SU-DHL-6 (cell line): ENCODE data around the gene PRKAG1.

Experiments
- H2AFZ ChIP-seq: fragments of 200-600 bp; sonication (generic); 2 replicates; pipeline ENCODE4 v1.6.1; 2014; ENCODE audit warnings: low read depth, mild to moderate bottlenecking, moderate library complexity, mixed read lengths, antibody characterized with exemption, low read length; ENCODE audit not compliant: severe bottlenecking
- H3F3A ChIP-seq: fragments of 200-600 bp; shearing (Covaris generic); 2 replicates; pipeline ENCODE4 v1.6.0; 2016; ENCODE audit warnings: antibody characterized with exemption, mild to moderate bottlenecking; ENCODE audit not compliant: insufficient read depth
- H3K27ac ChIP-seq: fragments of 200-600 bp; sonication (generic); 2 replicates; pipeline ENCODE4 v1.5.1; 2016; ENCODE audit warnings: low read depth, mild to moderate bottlenecking, low read length, moderate library complexity, mixed read lengths
- H3K27me3 ChIP-seq: fragments of 200-600 bp; sonication (generic), shearing (Covaris generic); 2 replicates; pipeline ENCODE4 v1.6.0; 2014; ENCODE audit warnings: mild to moderate bottlenecking, low read length
- H3K36me3 ChIP-seq: fragments of 200-600 bp; sonication (generic); 2 replicates; pipeline ENCODE4 v1.6.1; 2014; ENCODE audit warnings: mild to moderate bottlenecking, low read length, mixed read lengths
- H3K4me2 ChIP-seq: fragments of 300-600, 200-600 bp; shearing (Covaris generic), sonication (generic); 2 replicates; pipeline ENCODE4 v1.6.0; 2014; ENCODE audit warnings: low read length, low read depth, mild to moderate bottlenecking; ENCODE audit not compliant: poor library complexity, severe bottlenecking
- H3K4me3 ChIP-seq: fragments of 200-600 bp; sonication (generic); 2 replicates; pipeline ENCODE4 v1.5.1; 2014; ENCODE audit warnings: antibody characterized with exemption, low read length, mild to moderate bottlenecking, mixed read lengths; ENCODE audit not compliant: insufficient read depth, poor library complexity, severe bottlenecking
- H3K79me2 ChIP-seq: fragments of 200-600 bp; sonication (generic); 2 replicates; pipeline ENCODE4 v1.6.1; 2014; ENCODE audit warnings: mild to moderate bottlenecking, low read length, moderate library complexity; ENCODE audit not compliant: insufficient read depth
- H3K9ac ChIP-seq: fragments of 200-600 bp; sonication (generic); 2 replicates; pipeline ENCODE4 v1.7.0; 2014; ENCODE audit warnings: mild to moderate bottlenecking, low read length
- H3K9me2 ChIP-seq: fragments of 200-600 bp; sonication (generic); replicated peaks from 2 replicates; pipeline ENCODE4 v1.6.1; 2014; ENCODE audit warnings: low read length; ENCODE audit not compliant: insufficient read depth
- H3K9me3 ChIP-seq: fragments of 200-600 bp; sonication (generic); 2 replicates; pipeline ENCODE4 v1.6.1; 2014; ENCODE audit warnings: low read length, mixed read lengths; ENCODE audit not compliant: insufficient read depth
- H4K20me1 ChIP-seq: fragments of 200-600 bp; sonication (generic); 2 replicates; pipeline ENCODE4 v1.6.1; 2014; ENCODE audit warnings: low read depth, mild to moderate bottlenecking, antibody characterized with exemption, low read length, moderate library complexity, mixed read lengths
- EZH2phosphoT487 ChIP-seq: fragments of 200-600 bp; sonication (generic), shearing (Covaris generic); conservative IDR thresholded peaks from 2 replicates; pipeline ENCODE4 v1.6.1; 2018; ENCODE audit warnings: mild to moderate bottlenecking, antibody characterized with exemption, low read length, moderate library complexity, mixed read lengths
- TF ChIP-seq, protein P1 (sequence below): fragments of 200-600 bp; sonication (generic); IDR thresholded peaks from one replicate; pipeline ENCODE4 v1.5.1; 2017; ENCODE audit warnings: antibody characterized with exemption, mild to moderate bottlenecking, low read length, moderate library complexity; ENCODE audit not compliant: insufficient read depth, poor library complexity, severe bottlenecking

Gene PRKAG1

GRCh38 chr12:49030714-49031572, 12.4 kb upstream of the PRKAG1 start:
- Histone ChIP-seq H3K27me3 (no peaks in the 10 kb centered on the region), H3F3A (no peaks in the 10 kb centered on the region), H3K27ac (no peak overlapping the region), H3K9me3 (no peaks in the 10 kb centered on the region), H3K9ac (no peak overlapping the region), H3K4me3 (no peak overlapping the region), H3K4me2 (no peak overlapping the region), H4K20me1 (no peaks in the 10 kb centered on the region), H3K79me2 (no peaks in the 10 kb centered on the region), H3K36me3 (no peaks in the 10 kb centered on the region; the same call in 1 of the 2 replicates), H3K9me2 (no peaks in the 10 kb centered on the region), H2AFZ (no peak overlapping the region)
- TF ChIP-seq EZH2phosphoT487, result no peak
- TF ChIP-seq, protein P1, sequence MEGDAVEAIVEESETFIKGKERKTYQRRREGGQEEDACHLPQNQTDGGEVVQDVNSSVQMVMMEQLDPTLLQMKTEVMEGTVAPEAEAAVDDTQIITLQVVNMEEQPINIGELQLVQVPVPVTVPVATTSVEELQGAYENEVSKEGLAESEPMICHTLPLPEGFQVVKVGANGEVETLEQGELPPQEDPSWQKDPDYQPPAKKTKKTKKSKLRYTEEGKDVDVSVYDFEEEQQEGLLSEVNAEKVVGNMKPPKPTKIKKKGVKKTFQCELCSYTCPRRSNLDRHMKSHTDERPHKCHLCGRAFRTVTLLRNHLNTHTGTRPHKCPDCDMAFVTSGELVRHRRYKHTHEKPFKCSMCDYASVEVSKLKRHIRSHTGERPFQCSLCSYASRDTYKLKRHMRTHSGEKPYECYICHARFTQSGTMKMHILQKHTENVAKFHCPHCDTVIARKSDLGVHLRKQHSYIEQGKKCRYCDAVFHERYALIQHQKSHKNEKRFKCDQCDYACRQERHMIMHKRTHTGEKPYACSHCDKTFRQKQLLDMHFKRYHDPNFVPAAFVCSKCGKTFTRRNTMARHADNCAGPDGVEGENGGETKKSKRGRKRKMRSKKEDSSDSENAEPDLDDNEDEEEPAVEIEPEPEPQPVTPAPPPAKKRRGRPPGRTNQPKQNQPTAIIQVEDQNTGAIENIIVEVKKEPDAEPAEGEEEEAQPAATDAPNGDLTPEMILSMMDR, result no peak

- Histone ChIP-seq H3K9ac (no peak overlapping the region), H3K4me3 (no peak overlapping the region), H4K20me1 (no peaks in the 10 kb centered on the region), H3K79me2 (no peaks in the 10 kb centered on the region), H3K9me3 (no peaks in the 10 kb centered on the region), H3K36me3 (no peaks in the 10 kb centered on the region; the same call in 1 of the 2 replicates), H3F3A (no peaks in the 10 kb centered on the region), H3K27me3 (no peaks in the 10 kb centered on the region), H3K4me2 (no peak overlapping the region), H3K9me2 (no peaks in the 10 kb centered on the region), H2AFZ (no peak overlapping the region), H3K27ac (no peak overlapping the region)
- TF ChIP-seq EZH2phosphoT487, result no peak
- TF ChIP-seq, protein P1, result no peak
Observed at GRCh38 chr12:49030119-49030518, 11.5 kb upstream of the PRKAG1 start.

GRCh38 chr12:49028666-49029275, 10.2 kb upstream of the PRKAG1 start:
- Histone ChIP-seq H3K4me3 (no peak overlapping the region), H3K36me3 (no peaks in the 10 kb centered on the region; the same call in 1 of the 2 replicates), H2AFZ (no peak overlapping the region), H3F3A (peaks cover 4% of the 10 kb centered on the region; the same call in 1 of the 2 replicates), H3K79me2 (no peaks in the 10 kb centered on the region), H3K27me3 (no peaks in the 10 kb centered on the region), H3K9me3 (no peaks in the 10 kb centered on the region), H3K9me2 (no peaks in the 10 kb centered on the region), H4K20me1 (no peaks in the 10 kb centered on the region), H3K4me2 (no peak overlapping the region), H3K9ac (no peak overlapping the region), H3K27ac (no peak overlapping the region)
- no peak for TF ChIP-seq EZH2phosphoT487
- TF ChIP-seq, protein P1, result no peak
